CD14-positive monocyte (primary cell): Measurements from ENCODE around the gene TTC23L. TPM values are rescaled to one million over a fixed set of nuclear protein-coding genes. Genes with fewer than 3 reads are reported as not detected.

Experiments
- DNase-seq, 3 donors: peaks; one replicate each; pipeline ENCODE4 v3.0.0-alpha.2; 2011 to 2022
- H2AFZ ChIP-seq: 2 replicates; pipeline ENCODE4 v1.6.0; 2012; ENCODE audit warnings: mild to moderate bottlenecking, low read depth, low read length, inconsistent platforms; ENCODE audit not compliant: insufficient read depth, poor library complexity, severe bottlenecking
- H3K27ac ChIP-seq, 2 donors: 1 replicate in 1 of 2; 2 replicates in 1 of 2; pipeline ENCODE4 v1.5.1; 2012 to 2013; ENCODE audit warnings: low read length in 2 of 2, control low read depth in 1 of 2, inconsistent platforms in 1 of 2, low read depth in 1 of 2, mild to moderate bottlenecking in 1 of 2
- H3K27me3 ChIP-seq, 2 donors: one replicate each; pipeline versions ENCODE4 v1.6.0 to v1.6.1; 2011 to 2013; ENCODE audit warnings: low read length in 2 of 2; ENCODE audit not compliant: control insufficient read depth in 2 of 2, insufficient read depth in 2 of 2
- H3K36me3 ChIP-seq, 2 donors: replicated peaks in 1 of 2; 1 replicate in 1 of 2; 2 replicates in 1 of 2; pipeline versions ENCODE4 v1.5.1 to v1.6.1; 2012 to 2013; ENCODE audit warnings: low read length in 2 of 2, control low read depth in 1 of 2, inconsistent platforms in 1 of 2, mild to moderate bottlenecking in 1 of 2; ENCODE audit not compliant: insufficient read depth in 2 of 2, control insufficient read depth in 1 of 2
- H3K4me1 ChIP-seq, 2 donors: 1 replicate in 1 of 2; 2 replicates in 1 of 2; pipeline versions ENCODE4 v1.5.1 to v1.6.1; 2012 to 2013; ENCODE audit warnings: low read length in 2 of 2, control low read depth in 1 of 2, inconsistent platforms in 1 of 2, mild to moderate bottlenecking in 1 of 2, moderate library complexity in 1 of 2; ENCODE audit not compliant: insufficient read depth in 2 of 2, control insufficient read depth in 1 of 2
- H3K4me2 ChIP-seq: replicated peaks from 2 replicates; pipeline ENCODE3; 2012; ENCODE audit warnings: low read length, moderate library complexity, mild to moderate bottlenecking; ENCODE audit not compliant: poor library complexity, severe bottlenecking; ENCODE audit errors: extremely low read depth
- H3K4me3 ChIP-seq, 3 experiments: fragments of 200-600 bp in 1 of 3; sonication (generic) in 1 of 3; replicated peaks in 1 of 3; 1 replicate in 2 of 3; 2 replicates in 1 of 3; pipeline ENCODE4 v1.5.1; 2011 to 2013; ENCODE audit warnings: low read length in 3 of 3, mild to moderate bottlenecking in 3 of 3, control low read depth in 2 of 3, low read depth in 2 of 3, inconsistent platforms in 1 of 3, moderate library complexity in 1 of 3
- H3K79me2 ChIP-seq: 2 replicates; pipeline ENCODE4 v1.6.0; 2012; ENCODE audit warnings: mild to moderate bottlenecking, control low read depth, inconsistent platforms, low read length, moderate library complexity; ENCODE audit not compliant: insufficient read depth
- H3K9ac ChIP-seq: 2 replicates; pipeline ENCODE4 v1.6.0; 2017; ENCODE audit warnings: low read length, mild to moderate bottlenecking; ENCODE audit not compliant: insufficient read depth, poor library complexity, severe bottlenecking
- H3K9me3 ChIP-seq, 2 donors: replicated peaks in 1 of 2; 1 replicate in 1 of 2; 2 replicates in 1 of 2; pipeline versions ENCODE4 v1.5.1 to v1.6.1; 2012 to 2013; ENCODE audit warnings: low read length in 2 of 2, control low read depth in 1 of 2; ENCODE audit not compliant: control insufficient read depth in 1 of 2, insufficient read depth in 1 of 2
- H4K20me1 ChIP-seq: 2 replicates; pipeline ENCODE4 v1.6.0; 2012; ENCODE audit warnings: mild to moderate bottlenecking, low read length, control low read depth, moderate library complexity; ENCODE audit not compliant: insufficient read depth
- H3K27ac Mint-ChIP-seq, 7 donors: one replicate each; pipeline ENCODE4 v1.8.0; 2020; ENCODE audit warnings: mild to moderate bottlenecking in 7 of 7, mixed read lengths in 7 of 7, moderate library complexity in 6 of 7, inconsistent platforms in 2 of 7
- H3K27me3 Mint-ChIP-seq, 3 donors: one replicate each; pipeline ENCODE4 v1.8.0; 2021 to 2022; ENCODE audit warnings: low read depth in 3 of 3, mild to moderate bottlenecking in 3 of 3, mixed read lengths in 3 of 3, moderate library complexity in 3 of 3, inconsistent platforms in 1 of 3
- H3K36me3 Mint-ChIP-seq, 2 donors: one replicate each; pipeline ENCODE4 v1.8.0; 2020; ENCODE audit warnings: mixed read lengths in 2 of 2, inconsistent platforms in 1 of 2, mild to moderate bottlenecking in 1 of 2
- H3K4me1 Mint-ChIP-seq: one replicate; pipeline ENCODE4 v1.8.0; 2020; ENCODE audit warnings: mild to moderate bottlenecking, mixed read lengths
- H3K4me3 Mint-ChIP-seq, 2 donors: one replicate each; pipeline ENCODE4 v1.8.0; 2020; ENCODE audit warnings: mild to moderate bottlenecking in 2 of 2, mixed read lengths in 2 of 2, moderate library complexity in 1 of 2
- H3K9me3 Mint-ChIP-seq, 7 donors: one replicate each; pipeline ENCODE4 v1.8.0; 2020 to 2022; ENCODE audit warnings: mixed read lengths in 7 of 7, mild to moderate bottlenecking in 6 of 7, moderate library complexity in 6 of 7, inconsistent platforms in 2 of 7
- WGBS: methylation state at CpG from one replicate; pipeline ENCODE4 v1.1.5; 2013; ENCODE audit warnings: missing lambda C conversion rate; ENCODE audit not compliant: insufficient coverage; 5-methylcytosine and 5-hydroxymethylcytosine counted together
- intact Hi-C, 2 donors: fragments of 100-400 bp; cut with micrococcal nuclease; formaldehyde crosslinking; loops; one replicate each; pipeline versions ENCODE4 v1.15.0 to v1.15.1; 2023
- polyA plus RNA-seq, 3 donors: library from polyadenylated mRNA; depleted of rRNA in 1 of 3; unstranded in 2 of 3; stranded (reverse) in 1 of 3; fragments of 300-500 nt in 2 of 3; fragments of >200 nt in 1 of 3; fragmentation: Illumina TruSeq in 2 of 3; gene quantifications; 1 replicate in 2 of 3; 2 replicates in 1 of 3; pipeline ENCODE4 v1.2.3, GENCODE V29; 2012 to 2021
- TF ChIP-seq, protein P1 (sequence below): fragments of 200-600 bp; IDR thresholded peaks from one replicate; pipeline ENCODE4 v1.8.0; 2022; ENCODE audit warnings: antibody characterized with exemption, mild to moderate bottlenecking

TTC23L gene
- polyA plus RNA-seq, 3 donors = not detected

DNA sequence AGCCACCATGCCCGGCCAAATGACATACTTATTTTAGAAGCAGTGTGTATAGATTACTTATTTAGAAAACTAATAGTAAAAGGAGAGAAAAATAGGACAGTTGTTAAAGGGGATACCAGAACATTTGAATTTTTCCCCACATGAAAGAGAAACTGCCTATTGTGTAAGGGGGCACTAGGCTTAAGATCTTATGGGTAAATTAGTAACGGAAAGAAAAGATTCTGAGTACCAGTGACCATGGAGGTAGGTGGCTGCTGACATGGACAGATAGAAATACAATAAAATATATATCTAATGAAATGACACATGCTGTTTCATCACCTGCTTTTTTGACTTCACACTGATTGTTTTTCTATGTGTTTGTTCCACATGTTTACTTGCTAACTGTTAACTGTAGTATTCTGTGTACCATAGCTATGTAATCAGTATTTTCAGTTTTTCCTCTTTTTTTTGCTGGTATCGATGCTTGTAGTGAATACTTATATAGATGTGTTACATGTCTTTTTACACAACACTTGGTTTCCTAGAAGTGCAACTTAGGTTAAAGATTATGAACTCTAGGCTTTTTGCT, 87.4 kb downstream of the TTC23L start:
- DNase-seq = no peak
- Mint-ChIP-seq H3K9me3 (no peaks in the 10 kb centered on the region), H3K4me3 (no peak overlapping the region), H3K27me3 (peaks cover 0 to 2% (median 0%) of the 10 kb centered on the region in 3 donors), H3K27ac (peak overlapping the region in 2 of 7 donors; percentile 30 to 37), H3K4me1 (peaks cover 17% of the 10 kb centered on the region), H3K36me3 (peaks cover 39 to 48% of the 10 kb centered on the region in 2 donors)
- H4K20me1 ChIP-seq = no peaks in the 10 kb centered on the region
- no peak overlapping the region for H3K4me3 ChIP-seq
- intact Hi-C loops = loop anchor here in 1 of 2 donors (10.0 kb wide), 1 partner anchor 1482 kb away; the partner anchor contains the start of gene TARS1
- peaks cover 14% of the 10 kb centered on the region for H3K79me2 ChIP-seq
- no peak overlapping the region for H3K9ac ChIP-seq
- H3K27ac ChIP-seq = no peak overlapping the region
- TF ChIP-seq, protein P1, sequence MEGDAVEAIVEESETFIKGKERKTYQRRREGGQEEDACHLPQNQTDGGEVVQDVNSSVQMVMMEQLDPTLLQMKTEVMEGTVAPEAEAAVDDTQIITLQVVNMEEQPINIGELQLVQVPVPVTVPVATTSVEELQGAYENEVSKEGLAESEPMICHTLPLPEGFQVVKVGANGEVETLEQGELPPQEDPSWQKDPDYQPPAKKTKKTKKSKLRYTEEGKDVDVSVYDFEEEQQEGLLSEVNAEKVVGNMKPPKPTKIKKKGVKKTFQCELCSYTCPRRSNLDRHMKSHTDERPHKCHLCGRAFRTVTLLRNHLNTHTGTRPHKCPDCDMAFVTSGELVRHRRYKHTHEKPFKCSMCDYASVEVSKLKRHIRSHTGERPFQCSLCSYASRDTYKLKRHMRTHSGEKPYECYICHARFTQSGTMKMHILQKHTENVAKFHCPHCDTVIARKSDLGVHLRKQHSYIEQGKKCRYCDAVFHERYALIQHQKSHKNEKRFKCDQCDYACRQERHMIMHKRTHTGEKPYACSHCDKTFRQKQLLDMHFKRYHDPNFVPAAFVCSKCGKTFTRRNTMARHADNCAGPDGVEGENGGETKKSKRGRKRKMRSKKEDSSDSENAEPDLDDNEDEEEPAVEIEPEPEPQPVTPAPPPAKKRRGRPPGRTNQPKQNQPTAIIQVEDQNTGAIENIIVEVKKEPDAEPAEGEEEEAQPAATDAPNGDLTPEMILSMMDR = no peak
- no peak overlapping the region for H3K4me2 ChIP-seq
- peaks cover 47 to 56% of the 10 kb centered on the region in 2 donors for H3K36me3 ChIP-seq
- no peaks in the 10 kb centered on the region for H3K27me3 ChIP-seq
- H3K4me1 ChIP-seq = peaks cover 16 to 20% of the 10 kb centered on the region in 2 donors
- H3K9me3 ChIP-seq = no peaks in the 10 kb centered on the region
- no CpG with 5 or more reads among the region's 3 CpGs for WGBS
- no peak overlapping the region for H2AFZ ChIP-seq

DNA sequence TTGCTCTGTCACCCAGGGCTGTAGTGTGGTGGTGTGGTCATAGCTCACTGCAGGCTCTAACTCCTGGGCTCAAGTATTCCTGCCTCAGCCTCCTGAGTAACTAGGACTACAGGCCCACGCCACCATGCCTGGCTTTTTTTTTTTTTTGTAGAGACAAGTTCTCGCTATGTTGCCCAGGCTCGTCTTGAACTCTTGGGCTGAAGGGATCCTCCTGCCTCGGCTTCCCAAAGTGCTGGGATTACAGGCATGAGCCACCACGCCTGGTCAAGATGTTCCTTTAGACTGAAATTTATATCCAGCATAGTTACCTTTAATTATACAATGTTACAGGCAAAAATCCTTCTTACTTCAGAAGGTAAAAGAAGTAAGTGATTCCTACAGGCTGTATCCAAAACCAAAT, 88.8 kb downstream of the TTC23L start:
- H3K36me3 ChIP-seq = peaks cover 34 to 42% of the 10 kb centered on the region in 2 donors
- H4K20me1 ChIP-seq = no peaks in the 10 kb centered on the region
- Mint-ChIP-seq H3K4me3 (no peak overlapping the region), H3K27ac (no peak overlapping the region), H3K9me3 (no peaks in the 10 kb centered on the region), H3K4me1 (peaks cover 19% of the 10 kb centered on the region), H3K27me3 (peaks cover 0 to 2% (median 0%) of the 10 kb centered on the region in 3 donors), H3K36me3 (peaks cover 32 to 36% of the 10 kb centered on the region in 2 donors)
- no peaks in the 10 kb centered on the region for H3K9me3 ChIP-seq
- H2AFZ ChIP-seq = no peak overlapping the region
- H3K9ac ChIP-seq = no peak overlapping the region
- TF ChIP-seq, protein P1 = no peak
- no peak overlapping the region for H3K27ac ChIP-seq
- no peak for DNase-seq
- no peaks in the 10 kb centered on the region for H3K27me3 ChIP-seq
- no peak overlapping the region for H3K4me2 ChIP-seq
- H3K79me2 ChIP-seq = peaks cover 28% of the 10 kb centered on the region
- H3K4me3 ChIP-seq = no peak overlapping the region
- 86% methylated on average over 1 of the region's 5 CpGs for WGBS
- H3K4me1 ChIP-seq = peaks cover 16 to 21% of the 10 kb centered on the region in 2 donors
- intact Hi-C loops = loop anchor here in 1 of 2 donors (10.0 kb wide), 1 partner anchor 1483 kb away; the partner anchor contains the start of gene TARS1
